Small intestine (tissue), 7 donors: ENCODE measurements around the gene SMDT1. TPM values are rescaled to one million over a fixed set of nuclear protein-coding genes. Genes with fewer than 3 reads are reported as not detected.
"Not testable (repeated sequence)": the region's sequence is repeated elsewhere in the genome, so short reads cannot be mapped to it uniquely, and the experiment has no call there.

Experiments
- DNase-seq, 2 donors: peaks; one replicate each; pipeline versions ENCODE4 v3.0.0 to v3.0.0-alpha.2; 2013
- FAIRE-seq: peaks from 2 replicates; lab custom pipeline; 2012; peaks lifted over from hg19 to GRCh38; lab: Jason Lieb, UNC
- H3K27ac ChIP-seq, 3 donors: one replicate each; pipeline ENCODE4 v1.5.1; 2013; ENCODE audit warnings: low read length in 2 of 3, mild to moderate bottlenecking in 2 of 3, control low read depth in 1 of 3, inconsistent platforms in 1 of 3, low read depth in 1 of 3, moderate library complexity in 1 of 3
- H3K27me3 ChIP-seq, 3 donors: one replicate each; pipeline ENCODE4 v1.6.1; 2013; ENCODE audit warnings: low read length in 3 of 3, inconsistent platforms in 1 of 3; ENCODE audit not compliant: control insufficient read depth in 3 of 3, insufficient read depth in 3 of 3
- H3K36me3 ChIP-seq, 3 donors: one replicate each; pipeline ENCODE4 v1.6.1; 2013; ENCODE audit warnings: low read length in 3 of 3, inconsistent platforms in 1 of 3, low read depth in 1 of 3, mild to moderate bottlenecking in 1 of 3, moderate library complexity in 1 of 3; ENCODE audit not compliant: control insufficient read depth in 3 of 3, insufficient read depth in 2 of 3
- H3K4me1 ChIP-seq, 3 donors: one replicate each; pipeline ENCODE4 v1.6.1; 2013; ENCODE audit warnings: low read length in 2 of 3, inconsistent platforms in 1 of 3, low read depth in 1 of 3, mild to moderate bottlenecking in 1 of 3, moderate library complexity in 1 of 3; ENCODE audit not compliant: control insufficient read depth in 3 of 3, insufficient read depth in 2 of 3
- H3K4me3 ChIP-seq, 3 donors: one replicate each; pipeline ENCODE4 v1.5.1; 2013; ENCODE audit warnings: low read length in 3 of 3, control low read depth in 1 of 3, inconsistent platforms in 1 of 3, low read depth in 1 of 3, mild to moderate bottlenecking in 1 of 3, moderate library complexity in 1 of 3
- H3K9me3 ChIP-seq, 2 donors: one replicate each; pipeline ENCODE4 v1.6.1; 2013; ENCODE audit warnings: low read depth in 1 of 2, low read length in 1 of 2; ENCODE audit not compliant: control insufficient read depth in 2 of 2, insufficient read depth in 1 of 2
- WGBS, 3 donors: extraction: QIAGEN DNeasy Blood & Tissue Kit; methylation state at CpG; one replicate each; pipeline ENCODE4 v1.1.7; 2013; 5-methylcytosine and 5-hydroxymethylcytosine counted together
- polyA plus RNA-seq, 4 donors: library from polyadenylated mRNA; stranded (reverse) in 3 of 4; unstranded in 1 of 4; fragments of 200-250 nt in 3 of 4; fragments of 120-200 nt in 1 of 4; gene quantifications; one replicate each; pipeline versions ENCODE4 v1.2.1 to v1.2.3, GENCODE V29; 2013
- donor health status: healthy with polysubstance abuse.
- donor health status: control.
- donor health status: control.
- donor health status: Bipolar disorder and iron deficiency.
- donor health status: healthy.

The SMDT1 gene
- polyA plus RNA-seq, 4 donors, result 98.4 to 304 (median 134) TPM

GRCh38 chr22:42083119-42083518 is 3.6 kb downstream of the SMDT1 start:
- FAIRE-seq (no peak), DNase-seq (no peak)
- no peak overlapping the region for H3K4me3 ChIP-seq
- WGBS, 3 donors, result 82 to 95% (median 87%) methylated on average over 4 of the region's 4 CpGs
- peaks cover 3 to 18% (median 8%) of the 10 kb centered on the region in 3 donors for H3K4me1 ChIP-seq
- no peaks in the 10 kb centered on the region for H3K9me3 ChIP-seq
- H3K27me3 ChIP-seq, result no peaks in the 10 kb centered on the region
- peaks cover 7 to 41% (median 16%) of the 10 kb centered on the region in 3 donors for H3K36me3 ChIP-seq
- H3K27ac ChIP-seq, result no peak overlapping the region

GRCh38 chr22:42084874-42085273 is 5.4 kb downstream of the SMDT1 start:
- Histone ChIP-seq H3K4me1 (peaks cover 2 to 14% (median 4%) of the 10 kb centered on the region in 3 donors), H3K27ac (no peak overlapping the region), H3K9me3 (peaks cover 0 to 3% of the 10 kb centered on the region in 2 donors), H3K36me3 (peaks cover 7 to 36% (median 16%) of the 10 kb centered on the region in 3 donors), H3K4me3 (no peak overlapping the region), H3K27me3 (no peaks in the 10 kb centered on the region)
- no peak for DNase-seq
- FAIRE-seq, result no peak
- 92 to 95% (median 94%) methylated on average over 8 of the region's 8 CpGs for WGBS, 3 donors

- DNase-seq, result no peak
- WGBS, 3 donors, result 65 to 73% (median 70%) methylated on average over 6 of the region's 6 CpGs
- Histone ChIP-seq H3K36me3 (peaks cover 7 to 36% (median 16%) of the 10 kb centered on the region in 3 donors), H3K4me1 (peaks cover 2 to 10% (median 4%) of the 10 kb centered on the region in 3 donors), H3K27ac (no peak overlapping the region), H3K4me3 (no peak overlapping the region), H3K9me3 (peaks cover 0 to 3% of the 10 kb centered on the region in 2 donors), H3K27me3 (no peaks in the 10 kb centered on the region)
- no peak for FAIRE-seq
Observed at GRCh38 chr22:42086051-42086450, 6.6 kb downstream of the SMDT1 start.

- 0% methylated on average over 64 to 71 of the region's 71 CpGs for WGBS, 3 donors
- FAIRE-seq (no peak), DNase-seq (peak; percentile 99)
- Histone ChIP-seq H3K4me1 (peaks cover 2 to 11% (median 6%) of the 10 kb centered on the region in 3 donors), H3K27me3 (no peaks in the 10 kb centered on the region), H3K4me3 (peak within 1 kb of the TSS; percentile 75 to 90 (median 82)), H3K27ac (peak within 1 kb of the TSS; percentile 93 to 99 (median 98)), H3K9me3 (peaks cover 0 to 3% of the 10 kb centered on the region in 2 donors), H3K36me3 (peaks cover 0 to 7% (median 2%) of the 10 kb centered on the region in 3 donors)
Observed at GRCh38 chr22:42090596-42091454, 11.3 kb downstream of the SMDT1 start, which contains the start of gene NDUFA6. TSS of gene NDUFA6 (minus strand) at chr22:42090772. CDS start at chr22:42090744, 28 bp downstream.

- 20 to 30% (median 20%) methylated on average over 7 of the region's 7 CpGs for WGBS, 3 donors
- FAIRE-seq, result no peak
Observed at GRCh38 chr22:42091455-42091782, 11.9 kb downstream of the SMDT1 start.

GRCh38 chr22:42101199-42101598 is 21.7 kb downstream of the SMDT1 start:
- Histone ChIP-seq H3K9me3 (peaks cover 0 to 61% of the 10 kb centered on the region in 2 donors), H3K4me1 (no peaks in the 10 kb centered on the region), H3K4me3 (no peak overlapping the region), H3K27ac (no peak overlapping the region), H3K36me3 (peaks cover 0 to 15% (median 0%) of the 10 kb centered on the region in 3 donors), H3K27me3 (no peaks in the 10 kb centered on the region)
- DNase-seq (no peak), FAIRE-seq (no peak)
- WGBS, 3 donors, result 95 to 99% (median 97%) methylated on average over 3 of the region's 3 CpGs

More at GRCh38 chr22:42091455-42091782, 11.9 kb downstream of the SMDT1 start:
- H3K27ac ChIP-seq, result peak overlapping the region; percentile 17 to 99 (median 93)
- no peak for DNase-seq
- H3K4me3 ChIP-seq, result peak overlapping the region; percentile 20 to 75 (median 37)
- H3K9me3 ChIP-seq, result peaks cover 0 to 7% of the 10 kb centered on the region in 2 donors
- peaks cover 0 to 7% (median 2%) of the 10 kb centered on the region in 3 donors for H3K36me3 ChIP-seq
- no peaks in the 10 kb centered on the region for H3K27me3 ChIP-seq
- H3K4me1 ChIP-seq, result peaks cover 2 to 11% (median 6%) of the 10 kb centered on the region in 3 donors

GRCh38 chr22:42104332-42104860 is 24.9 kb downstream of the SMDT1 start:
- not testable (repeated sequence) for H3K4me1 ChIP-seq, H3K4me3 ChIP-seq, H3K27me3 ChIP-seq, H3K36me3 ChIP-seq, FAIRE-seq, DNase-seq, H3K27ac ChIP-seq
- 93 to 95% (median 93%) methylated on average over 6 of the region's 6 CpGs for WGBS, 3 donors
- H3K9me3 ChIP-seq, result peaks cover 0 to 52% of the 10 kb centered on the region in 2 donors

- H3K9me3 ChIP-seq, result peaks cover 0 to 25% of the 10 kb centered on the region in 2 donors
- DNase-seq, result no peak
- WGBS, 3 donors, result 83 to 97% (median 93%) methylated on average over 18 of the region's 18 CpGs
- peaks cover 0 to 5% (median 0%) of the 10 kb centered on the region in 3 donors for H3K36me3 ChIP-seq
- no peak overlapping the region for H3K27ac ChIP-seq
- FAIRE-seq, result no peak
- H3K27me3 ChIP-seq, result no peaks in the 10 kb centered on the region
- H3K4me3 ChIP-seq, result no peak overlapping the region
- no peaks in the 10 kb centered on the region for H3K4me1 ChIP-seq
Observed at GRCh38 chr22:42108848-42109247, 29.3 kb downstream of the SMDT1 start.
